Cardiac muscle cell (in vitro differentiated cells and primary cell): ENCODE data around the gene STON2. TPM values are rescaled to one million over a fixed set of nuclear protein-coding genes. Genes with fewer than 3 reads are reported as not detected.
A peak's percentile ranks its signal among the peaks of the same experiment; 100 is the strongest.

Experiments used
- DNase-seq, 2 donors: peaks; one replicate each; pipeline versions ENCODE4 v3.0.0 to v3.0.0-alpha.2; 2010 to 2017; ENCODE audit warnings: low read depth in 1 of 2, low spot score in 1 of 2
- H3K27ac ChIP-seq: fragments of 200-600 bp; sonication (generic); 2 replicates; pipeline ENCODE4 v1.5.1; 2016
- H3K27me3 ChIP-seq: fragments of 200-600 bp; sonication (generic); 2 replicates; pipeline ENCODE4 v1.6.0; 2016; ENCODE audit warnings: control low read depth
- H3K36me3 ChIP-seq: fragments of 200-600 bp; sonication (generic); 2 replicates; pipeline ENCODE4 v1.5.1; 2016; ENCODE audit warnings: control low read depth
- H3K4me1 ChIP-seq: fragments of 200-600 bp; sonication (generic); 2 replicates; pipeline ENCODE4 v1.8.1; 2017; ENCODE audit warnings: low read depth, mild to moderate bottlenecking, mixed run types
- H3K4me3 ChIP-seq: fragments of 200-600 bp; sonication (generic); 2 replicates; pipeline ENCODE4 v1.5.1; 2016; ENCODE audit warnings: mild to moderate bottlenecking
- H3K9me3 ChIP-seq: fragments of 200-600 bp; sonication (generic); 2 replicates; pipeline ENCODE4 v1.5.1; 2017; ENCODE audit warnings: low read depth, mild to moderate bottlenecking, control low read depth
- polyA plus RNA-seq: library from polyadenylated mRNA; unstranded; fragments of >200 nt; fragmentation: Nextera tagmentation; extraction: Ambion mirVana; gene quantifications from 2 replicates; pipeline ENCODE4 v1.2.1, GENCODE V29; 2016
- total RNA-seq: library from RNA; depleted of rRNA; stranded (reverse); fragments of >200 nt; gene quantifications from 2 replicates; pipeline ENCODE4 v1.2.3, GENCODE V29; 2016
- TF ChIP-seq, protein P1 (sequence below): IDR thresholded peaks from 2 replicates; pipeline ENCODE4 v1.5.1; 2012; ENCODE audit warnings: low read depth, mild to moderate bottlenecking, low read length

Gene STON2
- total and polyA plus RNA-seq, 2 experiments from 2014 or later: 0.62 to 1.4 TPM

DNA sequence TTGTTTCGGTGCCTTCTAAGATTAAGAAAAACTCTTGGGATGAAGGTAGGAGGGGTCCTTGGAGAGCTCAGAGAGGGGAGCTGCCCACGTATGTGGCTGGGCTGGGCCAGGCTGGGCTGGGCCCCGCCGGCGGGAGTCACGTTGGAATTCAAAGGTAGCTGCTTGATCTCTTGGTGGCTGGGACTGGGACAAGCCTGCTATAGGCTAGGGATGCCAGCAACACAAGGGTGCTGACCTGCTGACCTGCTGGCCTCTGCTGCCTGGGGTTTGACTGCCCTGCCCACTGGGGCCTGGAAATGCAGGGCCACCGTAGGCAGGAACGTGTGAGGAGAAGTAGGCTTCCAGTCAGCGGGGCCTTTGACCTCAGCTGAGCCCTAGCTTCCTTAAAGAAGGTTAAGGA lies 126.6 kb downstream of the STON2 start:
- Histone ChIP-seq H3K27ac (no peak overlapping the region), H3K4me3 (no peak overlapping the region), H3K9me3 (no peaks in the 10 kb centered on the region), H3K27me3 (no peaks in the 10 kb centered on the region), H3K4me1 (no peaks in the 10 kb centered on the region), H3K36me3 (no peaks in the 10 kb centered on the region)
- no peak for DNase-seq
- TF ChIP-seq, protein P1, sequence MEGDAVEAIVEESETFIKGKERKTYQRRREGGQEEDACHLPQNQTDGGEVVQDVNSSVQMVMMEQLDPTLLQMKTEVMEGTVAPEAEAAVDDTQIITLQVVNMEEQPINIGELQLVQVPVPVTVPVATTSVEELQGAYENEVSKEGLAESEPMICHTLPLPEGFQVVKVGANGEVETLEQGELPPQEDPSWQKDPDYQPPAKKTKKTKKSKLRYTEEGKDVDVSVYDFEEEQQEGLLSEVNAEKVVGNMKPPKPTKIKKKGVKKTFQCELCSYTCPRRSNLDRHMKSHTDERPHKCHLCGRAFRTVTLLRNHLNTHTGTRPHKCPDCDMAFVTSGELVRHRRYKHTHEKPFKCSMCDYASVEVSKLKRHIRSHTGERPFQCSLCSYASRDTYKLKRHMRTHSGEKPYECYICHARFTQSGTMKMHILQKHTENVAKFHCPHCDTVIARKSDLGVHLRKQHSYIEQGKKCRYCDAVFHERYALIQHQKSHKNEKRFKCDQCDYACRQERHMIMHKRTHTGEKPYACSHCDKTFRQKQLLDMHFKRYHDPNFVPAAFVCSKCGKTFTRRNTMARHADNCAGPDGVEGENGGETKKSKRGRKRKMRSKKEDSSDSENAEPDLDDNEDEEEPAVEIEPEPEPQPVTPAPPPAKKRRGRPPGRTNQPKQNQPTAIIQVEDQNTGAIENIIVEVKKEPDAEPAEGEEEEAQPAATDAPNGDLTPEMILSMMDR: no peak

DNA sequence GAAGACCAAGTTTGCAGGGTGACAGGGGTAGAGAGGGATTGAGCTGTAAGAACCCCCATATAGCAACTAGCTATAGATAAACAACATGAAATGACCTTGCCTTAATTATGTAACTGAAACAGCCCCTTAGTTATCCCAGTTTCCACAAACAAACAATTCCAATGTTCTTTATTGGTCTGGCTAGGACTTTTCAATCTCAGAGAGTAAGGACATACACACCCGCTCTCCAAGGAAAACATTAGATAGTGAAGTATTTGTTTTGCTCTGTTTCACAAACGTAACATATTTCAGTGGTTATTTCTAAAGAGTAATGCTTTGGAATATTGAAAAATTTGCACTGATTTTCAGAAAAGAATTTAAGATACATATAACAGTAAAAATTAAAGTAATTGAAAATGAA lies 127.8 kb downstream of the STON2 start:
- Histone ChIP-seq H3K27me3 (no peaks in the 10 kb centered on the region), H3K4me3 (no peak overlapping the region), H3K4me1 (no peaks in the 10 kb centered on the region), H3K9me3 (no peaks in the 10 kb centered on the region), H3K36me3 (no peaks in the 10 kb centered on the region), H3K27ac (no peak overlapping the region)
- no peak for DNase-seq
- TF ChIP-seq, protein P1: no peak

DNA sequence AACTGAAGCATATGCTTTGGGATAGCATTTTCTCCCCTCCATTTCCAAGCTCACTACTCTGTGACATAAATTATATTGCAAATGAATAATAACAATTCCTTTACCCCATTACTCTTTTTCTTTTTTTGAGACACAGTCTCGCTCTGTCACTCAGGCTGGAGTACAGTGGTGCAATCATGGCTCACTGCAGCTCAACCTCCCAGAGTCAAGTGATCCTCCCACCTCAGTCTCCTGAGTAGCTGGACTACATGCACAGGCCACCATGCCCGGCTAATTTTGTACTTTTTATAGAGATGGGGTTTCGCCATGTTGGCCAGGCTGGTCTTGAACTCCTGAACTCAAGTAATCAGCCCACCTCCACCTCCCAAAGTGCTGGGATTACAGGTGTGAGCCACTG lies 130.1 kb downstream of the STON2 start:
- H3K27me3 ChIP-seq: no peaks in the 10 kb centered on the region
- H3K36me3 ChIP-seq: no peaks in the 10 kb centered on the region
- DNase-seq: no peak
- H3K4me1 ChIP-seq: no peaks in the 10 kb centered on the region
- no peak overlapping the region for H3K27ac ChIP-seq
- H3K9me3 ChIP-seq: no peaks in the 10 kb centered on the region
- no peak overlapping the region for H3K4me3 ChIP-seq
- TF ChIP-seq, protein P1: no peak

DNA sequence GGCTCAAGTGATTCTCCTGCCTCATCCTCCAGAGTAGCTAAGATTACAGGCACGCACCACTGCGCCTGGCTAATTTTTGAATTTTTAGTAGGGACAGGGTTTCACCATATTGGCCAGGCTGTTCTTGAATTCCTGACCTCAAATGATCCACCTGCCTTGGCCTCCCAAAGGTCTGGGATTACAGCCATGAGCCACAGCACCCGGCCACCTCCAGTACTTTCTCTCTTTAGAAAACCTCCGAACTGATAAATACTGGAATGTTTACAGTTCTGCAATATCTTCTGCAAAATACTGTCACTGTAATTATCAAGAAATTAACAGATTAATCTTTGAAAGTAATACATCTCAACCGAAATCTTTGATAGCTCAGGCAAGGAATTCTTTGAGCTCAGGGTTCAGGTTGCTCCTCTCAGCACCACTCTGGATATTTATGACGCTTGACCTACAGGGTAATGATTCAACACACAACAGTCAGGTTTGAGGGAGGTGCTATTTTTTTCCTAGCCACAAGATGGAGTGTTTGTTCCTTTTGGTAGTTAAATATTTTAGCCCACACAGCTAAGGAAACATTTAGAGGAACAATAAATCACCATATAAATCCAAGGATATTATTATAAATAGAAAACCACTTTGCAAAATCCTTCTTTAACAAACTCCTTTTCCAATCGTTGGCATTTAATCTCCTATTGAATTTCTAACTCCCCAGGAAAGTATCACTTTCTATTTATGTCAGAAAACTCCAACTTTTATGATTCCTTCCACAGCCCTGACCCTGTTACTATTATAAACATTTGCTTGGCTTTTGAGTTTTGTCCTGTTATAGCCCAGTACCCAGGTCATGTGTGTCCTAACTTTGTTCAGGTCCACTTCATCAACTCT lies 130.8 kb downstream of the STON2 start:
- Histone ChIP-seq H3K27ac (no peak overlapping the region), H3K4me3 (no peak overlapping the region), H3K36me3 (no peaks in the 10 kb centered on the region), H3K27me3 (no peaks in the 10 kb centered on the region), H3K4me1 (no peaks in the 10 kb centered on the region), H3K9me3 (no peaks in the 10 kb centered on the region)
- TF ChIP-seq, protein P1: peak; percentile 71
- peak; percentile 68 to 79 for DNase-seq

DNA sequence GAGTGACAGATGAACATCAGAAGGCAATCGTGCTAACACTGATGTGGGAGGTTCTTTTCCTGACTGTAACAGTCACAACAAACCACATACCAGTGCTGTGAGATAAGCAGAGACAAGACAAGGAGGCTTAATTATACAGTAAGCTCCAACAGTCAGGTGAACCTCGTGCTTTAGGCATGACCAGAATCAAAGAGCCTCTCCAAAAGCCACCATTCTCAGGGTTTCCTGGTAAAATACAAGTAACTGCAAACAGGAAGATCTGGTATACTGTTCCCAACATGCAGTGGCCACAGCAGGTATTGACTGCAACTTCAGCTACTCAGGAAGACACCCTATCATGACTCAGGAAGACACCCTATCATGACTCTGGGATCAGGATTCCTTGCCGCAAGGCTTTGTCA lies 132.1 kb downstream of the STON2 start:
- TF ChIP-seq, protein P1: no peak
- no peaks in the 10 kb centered on the region for H3K9me3 ChIP-seq
- H3K4me3 ChIP-seq: no peak overlapping the region
- DNase-seq: no peak
- no peaks in the 10 kb centered on the region for H3K36me3 ChIP-seq
- H3K27ac ChIP-seq: no peak overlapping the region
- no peaks in the 10 kb centered on the region for H3K4me1 ChIP-seq
- no peaks in the 10 kb centered on the region for H3K27me3 ChIP-seq
